Skeletal muscle tissue (tissue), 4 donors: ENCODE results near the gene DHRS7C. TPM values are rescaled to one million over a fixed set of nuclear protein-coding genes. Genes with fewer than 3 reads are reported as not detected.

ENCODE experiments used
- H3K27ac ChIP-seq: one replicate; pipeline ENCODE4 v1.7.0; 2013; ENCODE audit warnings: mild to moderate bottlenecking, low read depth, low read length, inconsistent platforms
- H3K27me3 ChIP-seq, 3 donors: one replicate each; pipeline ENCODE4 v1.7.0; 2013; ENCODE audit warnings: low read length in 3 of 3; ENCODE audit not compliant: control insufficient read depth in 3 of 3, insufficient read depth in 3 of 3
- H3K36me3 ChIP-seq, 3 donors: one replicate each; pipeline ENCODE4 v1.7.0; 2013; ENCODE audit warnings: low read length in 3 of 3; ENCODE audit not compliant: control insufficient read depth in 3 of 3, insufficient read depth in 3 of 3
- H3K4me1 ChIP-seq, 3 donors: one replicate each; pipeline ENCODE4 v1.7.0; 2013; ENCODE audit warnings: low read length in 3 of 3, mild to moderate bottlenecking in 3 of 3; ENCODE audit not compliant: control insufficient read depth in 3 of 3, insufficient read depth in 3 of 3
- H3K4me3 ChIP-seq, 3 donors: one replicate each; pipeline ENCODE4 v1.7.0; 2013; ENCODE audit warnings: low read length in 3 of 3
- H3K9ac ChIP-seq, 3 donors: one replicate each; pipeline ENCODE4 v1.7.0; 2013; ENCODE audit warnings: low read length in 3 of 3, mild to moderate bottlenecking in 3 of 3, moderate library complexity in 2 of 3, low read depth in 1 of 3
- H3K9me3 ChIP-seq, 3 donors: one replicate each; pipeline ENCODE4 v1.7.0; 2013; ENCODE audit warnings: low read length in 3 of 3; ENCODE audit not compliant: control insufficient read depth in 3 of 3
- total RNA-seq: library from RNA; depleted of rRNA; stranded (reverse); fragments of >200 nt; gene quantifications from one replicate; pipeline ENCODE4 v1.2.3, GENCODE V29; 2014
- donor health status: Osteomylitis.

DHRS7C gene
- total RNA-seq, 1 donor from 2014 or later, result 163 TPM

- H3K36me3 ChIP-seq, result no peaks in the 10 kb centered on the region
- no peak overlapping the region for H3K9ac ChIP-seq
- no peak overlapping the region for H3K27ac ChIP-seq
- peaks cover 3 to 7% (median 4%) of the 10 kb centered on the region in 3 donors for H3K27me3 ChIP-seq
- H3K9me3 ChIP-seq, result no peaks in the 10 kb centered on the region
- H3K4me1 ChIP-seq, result no peaks in the 10 kb centered on the region
- H3K4me3 ChIP-seq, result no peak overlapping the region
These were observed 33.5 kb upstream of the DHRS7C start for GRCh38 chr17:9824797-9825338.

GRCh38 chr17:9824094-9824493, 32.7 kb upstream of the DHRS7C start:
- Histone ChIP-seq H3K9ac (no peak overlapping the region), H3K4me3 (no peak overlapping the region), H3K9me3 (no peaks in the 10 kb centered on the region), H3K27me3 (peaks cover 3 to 7% (median 4%) of the 10 kb centered on the region in 3 donors), H3K4me1 (no peaks in the 10 kb centered on the region), H3K36me3 (no peaks in the 10 kb centered on the region), H3K27ac (no peak overlapping the region)

- no peaks in the 10 kb centered on the region for H3K9me3 ChIP-seq
- H3K36me3 ChIP-seq, result no peaks in the 10 kb centered on the region
- no peak within 1 kb of the TSS for H3K9ac ChIP-seq
- H3K4me3 ChIP-seq, result no peak within 1 kb of the TSS
- H3K4me1 ChIP-seq, result no peaks in the 10 kb centered on the region
- H3K27ac ChIP-seq, result no peak within 1 kb of the TSS
- H3K27me3 ChIP-seq, result peaks cover 3 to 8% (median 7%) of the 10 kb centered on the region in 3 donors
These were observed 30.5 kb upstream of the DHRS7C start, which contains the start of gene GSG1L2 for GRCh38 chr17:9821921-9822320. Gene GSG1L2 (minus strand): TSS chr17:9822079. CDS start chr17:9822071, 8 bp downstream.

- Histone ChIP-seq H3K4me3 (no peak overlapping the region), H3K4me1 (no peaks in the 10 kb centered on the region), H3K36me3 (no peaks in the 10 kb centered on the region), H3K9ac (no peak overlapping the region), H3K27me3 (peaks cover 2 to 8% (median 3%) of the 10 kb centered on the region in 3 donors), H3K27ac (no peak overlapping the region), H3K9me3 (no peaks in the 10 kb centered on the region)
These were observed 29.1 kb upstream of the DHRS7C start for GRCh38 chr17:9820448-9820847.

GRCh38 chr17:9818760-9819159, 27.4 kb upstream of the DHRS7C start:
- H3K27me3 ChIP-seq, result peaks cover 0 to 4% (median 0%) of the 10 kb centered on the region in 3 donors
- no peaks in the 10 kb centered on the region for H3K36me3 ChIP-seq
- no peaks in the 10 kb centered on the region for H3K4me1 ChIP-seq
- H3K27ac ChIP-seq, result no peak overlapping the region
- no peaks in the 10 kb centered on the region for H3K9me3 ChIP-seq
- H3K9ac ChIP-seq, result no peak overlapping the region
- no peak overlapping the region for H3K4me3 ChIP-seq

- Histone ChIP-seq H3K4me1 (no peaks in the 10 kb centered on the region), H3K4me3 (no peak overlapping the region), H3K9me3 (no peaks in the 10 kb centered on the region), H3K36me3 (no peaks in the 10 kb centered on the region), H3K27ac (no peak overlapping the region), H3K9ac (no peak overlapping the region), H3K27me3 (peaks cover 0 to 4% (median 0%) of the 10 kb centered on the region in 3 donors)
These were observed 25.7 kb upstream of the DHRS7C start for GRCh38 chr17:9817086-9817485.

- H3K4me1 ChIP-seq, result no peaks in the 10 kb centered on the region
- H3K27ac ChIP-seq, result no peak overlapping the region
- H3K4me3 ChIP-seq, result no peak overlapping the region
- no peaks in the 10 kb centered on the region for H3K36me3 ChIP-seq
- H3K9ac ChIP-seq, result no peak overlapping the region
- no peaks in the 10 kb centered on the region for H3K9me3 ChIP-seq
- H3K27me3 ChIP-seq, result peaks cover 0 to 4% (median 0%) of the 10 kb centered on the region in 3 donors
These were observed 25.1 kb upstream of the DHRS7C start for GRCh38 chr17:9816472-9816871.

- Histone ChIP-seq H3K27ac (no peak overlapping the region), H3K4me3 (no peak overlapping the region), H3K4me1 (no peaks in the 10 kb centered on the region), H3K27me3 (peaks cover 0 to 4% (median 0%) of the 10 kb centered on the region in 3 donors), H3K36me3 (no peaks in the 10 kb centered on the region), H3K9ac (no peak overlapping the region), H3K9me3 (no peaks in the 10 kb centered on the region)
These were observed 23.0 kb upstream of the DHRS7C start for GRCh38 chr17:9814337-9814945.

- no peak overlapping the region for H3K27ac ChIP-seq
- H3K27me3 ChIP-seq, result peaks cover 0 to 4% (median 0%) of the 10 kb centered on the region in 3 donors
- H3K9ac ChIP-seq, result no peak overlapping the region
- H3K4me1 ChIP-seq, result no peaks in the 10 kb centered on the region
- no peaks in the 10 kb centered on the region for H3K9me3 ChIP-seq
- no peak overlapping the region for H3K4me3 ChIP-seq
- H3K36me3 ChIP-seq, result no peaks in the 10 kb centered on the region
These were observed 21.8 kb upstream of the DHRS7C start for GRCh38 chr17:9813166-9813565.

GRCh38 chr17:9811537-9811936, 20.1 kb upstream of the DHRS7C start:
- H3K9me3 ChIP-seq, result no peaks in the 10 kb centered on the region
- no peak overlapping the region for H3K27ac ChIP-seq
- H3K27me3 ChIP-seq, result no peaks in the 10 kb centered on the region
- no peaks in the 10 kb centered on the region for H3K36me3 ChIP-seq
- no peaks in the 10 kb centered on the region for H3K4me1 ChIP-seq
- H3K9ac ChIP-seq, result no peak overlapping the region
- no peak overlapping the region for H3K4me3 ChIP-seq
